NCI-H146 treated with DMSO at 0.1 percent for 48 hours (cell line): Measurements from ENCODE around the gene PHF3.

Experiments
- DNase-seq: peaks from one replicate; lab custom pipeline; 2025; ENCODE audit not compliant: unreplicated experiment; lab: John Stamatoyannopoulos, UW

The PHF3 gene

DNA sequence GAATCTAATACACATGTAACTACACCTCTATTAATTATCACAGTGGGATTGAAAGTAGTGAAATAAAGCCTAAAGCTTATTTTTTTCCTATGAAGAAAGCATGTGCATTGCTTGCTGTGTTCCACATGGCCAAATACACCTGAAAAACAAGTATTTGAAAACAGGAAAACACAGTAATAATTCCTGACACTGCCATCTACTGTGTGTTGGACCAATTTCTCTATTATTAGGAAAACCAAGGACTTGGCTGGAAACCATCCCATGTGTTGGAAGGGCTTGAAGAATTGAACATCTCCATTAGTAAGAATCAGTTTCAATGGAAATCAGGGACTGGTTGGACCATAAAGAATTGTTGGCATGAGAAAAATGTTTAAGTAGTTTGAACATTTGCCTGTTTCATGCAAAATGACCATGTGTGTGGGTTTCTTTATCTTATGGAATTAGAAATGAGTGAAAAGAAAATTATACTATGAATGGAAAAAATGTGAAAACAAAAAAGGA, 124.1 kb downstream of the PHF3 start:
- no peak for DNase-seq

DNA sequence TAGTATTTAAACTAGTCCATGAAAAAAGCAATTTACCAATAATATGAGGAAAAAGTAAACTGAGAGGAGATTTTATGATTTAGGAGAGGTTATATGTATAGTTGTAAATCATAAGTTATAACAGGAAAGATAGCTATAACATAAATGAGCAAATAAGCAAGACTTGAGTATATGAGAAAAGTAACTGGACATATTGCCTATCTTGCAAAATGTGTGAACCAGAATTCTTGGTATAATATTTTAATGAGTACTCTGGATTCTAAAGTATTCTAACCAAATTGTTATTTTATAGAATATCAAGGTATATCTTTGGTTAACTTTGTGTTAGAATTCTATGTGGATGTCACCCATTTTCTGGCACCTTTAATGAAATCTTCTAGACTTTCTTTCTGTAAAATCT, 124.6 kb downstream of the PHF3 start:
- DNase-seq = no peak

DNA sequence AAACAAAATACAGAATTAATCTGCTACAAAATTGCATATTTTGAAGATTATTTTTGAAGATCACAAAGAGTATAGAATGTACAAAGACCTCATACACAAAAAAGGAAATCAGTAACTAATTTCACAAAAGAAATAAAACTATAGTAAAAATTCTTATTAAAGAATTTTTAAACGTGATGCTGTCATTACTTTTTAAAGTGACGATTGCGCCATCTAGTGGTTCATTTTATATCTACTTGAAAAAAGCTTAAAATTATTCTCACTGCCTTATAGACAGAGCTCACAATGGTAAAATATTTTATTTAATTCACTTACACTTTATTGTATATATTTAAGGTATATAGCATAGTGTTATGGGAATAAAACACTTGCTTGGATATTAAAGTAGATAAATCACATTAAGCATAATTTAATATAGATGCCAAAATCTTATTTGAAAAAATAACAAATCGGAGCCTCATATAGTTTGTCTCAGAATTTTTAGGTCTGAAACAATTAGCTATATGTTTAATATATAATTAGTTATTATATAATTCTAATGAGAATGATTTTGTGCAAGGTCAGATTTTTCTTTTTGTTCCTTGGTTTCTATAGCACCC, 128.8 kb downstream of the PHF3 start:
- DNase-seq = peak; percentile 1
